ENCODE results near the gene GTSE1. TPM values are rescaled to one million over a fixed set of nuclear protein-coding genes. Genes with fewer than 3 reads are reported as not detected.

The GTSE1 gene
- polyA plus RNA-seq, 2 of the 4 experiments (the other 2 are of a cell fraction): 11.5 to 25.7 TPM

DNA sequence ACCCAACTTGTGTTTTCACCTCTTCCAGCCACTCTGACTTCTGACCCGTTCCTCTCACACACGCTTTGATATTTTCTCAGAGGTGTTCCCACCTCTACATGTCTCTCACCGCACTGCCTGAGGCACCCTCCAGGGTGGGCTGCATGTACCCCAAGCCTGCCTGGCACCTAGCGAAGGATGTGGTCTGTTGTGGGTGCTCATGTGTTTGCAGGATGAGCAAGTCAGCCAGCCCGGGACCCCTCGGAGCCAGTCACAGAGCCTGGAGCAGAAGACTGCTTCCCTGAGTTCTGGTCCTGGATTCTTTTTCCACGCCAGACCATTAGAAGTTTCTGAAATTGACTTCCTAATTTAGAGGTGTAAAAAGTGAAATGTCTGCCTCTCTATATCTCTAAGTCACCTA lies 3.8 kb downstream of the GTSE1 start:
- H3K4me2 ChIP-seq: no peak overlapping the region
- WGBS (ENCODE audit: missing lambda C conversion rate): 100% methylated on average over 6 of the region's 7 CpGs

GRCh38 chr22:46303347-46303965 lies 6.8 kb downstream of the GTSE1 start:
- no peak for ATAC-seq
- no peak overlapping the region for H3K4me3 ChIP-seq
- no peak overlapping the region for H3K27ac ChIP-seq
- ChIA-PET POLR2A (no interaction called here), CTCF (interaction anchor here (1.0 to 1.5 kb wide), 3 partner anchors 14 to 308 kb away, joined by 3 to 4 read pairs (median 3); no protein-coding TSS in a partner anchor)
- TF ChIP-seq ELK1 (IDR thresholded peaks at IDR 0.05; ENCODE audit: low read depth, low read length) (no peak), JUNB (IDR thresholded peaks at IDR 0.05) (no peak), CBX2 (IDR thresholded peaks at IDR 0.05; ENCODE audit: borderline replicate concordance, low read depth) (no peak), NR3C1 (IDR thresholded peaks at IDR 0.05) (no peak)
- DNase-seq (ENCODE audit: low read depth in 1 of 2, low spot score in 1 of 2): no peak
- H3K9me3 ChIP-seq: no peaks in the 10 kb centered on the region
- no peaks in the 10 kb centered on the region for H3K4me1 ChIP-seq
- H3K4me2 ChIP-seq: no peak overlapping the region
- WGBS (ENCODE audit: missing lambda C conversion rate): 82% methylated on average over 5 of the region's 7 CpGs
- FAIRE-seq: no peak

More for the DNA sequence above, 3.8 kb downstream of the GTSE1 start:
- DNase-seq (ENCODE audit: low read depth in 1 of 2, low spot score in 1 of 2) (no peak), ATAC-seq (no peak), FAIRE-seq (no peak)
- ChIA-PET POLR2A (no interaction called here), CTCF (interaction anchor here (0.7 to 2.2 kb wide), 3 partner anchors 184 to 305 kb away, joined by 4 to 10 read pairs (median 5); no protein-coding TSS in a partner anchor)
- TF ChIP-seq RCOR1 (IDR thresholded peaks at IDR 0.05; ENCODE audit: low read depth, low read length) (no peak), KDM5A (IDR thresholded peaks at IDR 0.05) (no peak), GATA3 (IDR thresholded peaks at IDR 0.05; ENCODE audit: borderline replicate concordance) (no peak), MYC (IDR thresholded peaks at IDR 0.05; ENCODE audit: borderline replicate concordance, low read length) (no peak), POLR2A (IDR thresholded peaks at IDR 0.05; ENCODE audit: low read length) (no peak)
- TF ChIP-seq, protein P1, sequence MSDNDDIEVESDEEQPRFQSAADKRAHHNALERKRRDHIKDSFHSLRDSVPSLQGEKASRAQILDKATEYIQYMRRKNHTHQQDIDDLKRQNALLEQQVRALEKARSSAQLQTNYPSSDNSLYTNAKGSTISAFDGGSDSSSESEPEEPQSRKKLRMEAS (IDR thresholded peaks at IDR 0.05): no peak
- peaks cover 10% of the 10 kb centered on the region; the same call in 2 of the 3 replicates for H3K4me1 ChIP-seq
- H3K27ac ChIP-seq: no peak overlapping the region
- H3K9me3 ChIP-seq: no peaks in the 10 kb centered on the region
- H3K4me3 ChIP-seq: no peak overlapping the region

- no peak for TF ChIP-seq FOXS1 (CRISPR knock-in tag; IDR thresholded peaks at IDR 0.05)
- TF ChIP-seq EP300 (IDR thresholded peaks at IDR 0.05): no peak
- no peak for TF ChIP-seq REST (IDR thresholded peaks at IDR 0.05)
- TF ChIP-seq NPAS2 (CRISPR knock-in tag; IDR thresholded peaks at IDR 0.05; ENCODE audit: borderline replicate concordance): no peak
- no peak for TF ChIP-seq EHMT2 (IDR thresholded peaks at IDR 0.05; ENCODE audit: low read depth)
- TF ChIP-seq RFX5 (IDR thresholded peaks at IDR 0.05): no peak
- no peak for TF ChIP-seq ZFP36 (IDR thresholded peaks at IDR 0.05; ENCODE audit: borderline replicate concordance, partially characterized antibody)
- no peak for TF ChIP-seq ZC3H11A (IDR thresholded peaks at IDR 0.05)
- ATAC-seq: no peak
- Histone ChIP-seq H3K27ac (no peak overlapping the region), H3K4me1 (no peaks in the 10 kb centered on the region), H3K4me3 (no peak overlapping the region), H3K9me3 (no peaks in the 10 kb centered on the region), H3K4me2 (no peak overlapping the region)
- POLR2A ChIA-PET: no interaction called here
- CTCF ChIA-PET: interaction anchor here (2.0 to 20.1 kb wide), 2 partner anchors 187 to 314 kb away, joined by 8 to 272 read pairs; no protein-coding TSS in a partner anchor
- FAIRE-seq: no peak
- DNase-seq (ENCODE audit: low read depth in 1 of 2, low spot score in 1 of 2): no peak
- 91% methylated on average over 15 of the region's 23 CpGs for WGBS (ENCODE audit: missing lambda C conversion rate)
Observed at GRCh38 chr22:46308283-46308988, 11.8 kb downstream of the GTSE1 start.
